ENCODE measurements around the gene HEATR5A. TPM values are rescaled to one million over a fixed set of nuclear protein-coding genes. Genes with fewer than 3 reads are reported as not detected.
"Not testable (repeated sequence)": the region's sequence is repeated elsewhere in the genome, so short reads cannot be mapped to it uniquely, and the experiment has no call there.

The HEATR5A gene
- total and polyA plus RNA-seq, 2 of the 13 experiments (the other 11 are each of a cell fraction or from before 2014, with no cell fraction given), result 36.4 to 105 TPM

- FAIRE-seq; intact Hi-C loops (cut with micrococcal nuclease; ENCODE audit: unreplicated experiment); H3K9me3 ChIP-seq (ENCODE audit: low read length); H2AFZ ChIP-seq (ENCODE audit: low read length); DNase-seq (ENCODE audit: low spot score); H3K79me2 ChIP-seq (ENCODE audit: insufficient read depth, low read length); H3K36me3 ChIP-seq (replicated peaks in 1 of 2; ENCODE audit: control insufficient read depth in 1 of 2, insufficient read depth in 2 of 2, low read length in 2 of 2); H4K20me1 ChIP-seq (ENCODE audit: insufficient read depth, low read length); BruUV-seq (replicated peaks); H3K27me3 ChIP-seq (ENCODE audit: control insufficient read depth in 1 of 2, insufficient read depth in 2 of 2, low read length in 2 of 2); H3K27ac ChIP-seq (ENCODE audit: extremely low read length, insufficient read depth, low read length); CTCF ChIA-PET (ENCODE audit: low intra/inter-chr PET ratio, low total read pairs); H3K9ac ChIP-seq (ENCODE audit: insufficient read depth, low read depth, low read length); ATAC-seq; H3K4me2 ChIP-seq (ENCODE audit: low read depth, low read length); H3K4me3 ChIP-seq (replicated peaks in 1 of 3; ENCODE audit: insufficient read depth in 1 of 3, low read depth in 2 of 3, low read length in 3 of 3); in situ Hi-C loops (cut with HindIII; ENCODE audit: extremely low pct_ligation_motif_present, low pct_unique_long_range_greater_than_20kb): not testable (repeated sequence)
- TF ChIP-seq RFX3 (CRISPR knock-in tag; IDR thresholded peaks at IDR 0.05), result peak; percentile 44; the same call in 1 of the 2 replicates
- TF ChIP-seq ZNF446 (CRISPR knock-in tag; IDR thresholded peaks at IDR 0.05), result peak; percentile 65; the same call in 1 of the 2 replicates
- TF ChIP-seq ZNF296 (CRISPR knock-in tag; conservative IDR thresholded peaks at IDR 0.05), result 0 out of 2 replicates have a peak, but pooled peaks have one; percentile 17
- 0 out of 2 replicates have a peak, but pooled peaks have one; percentile 22 for TF ChIP-seq ZNF569 (CRISPR knock-in tag; IDR thresholded peaks at IDR 0.05; ENCODE audit: borderline replicate concordance)
- 0 out of 2 replicates have a peak, but pooled peaks have one; percentile 29 for TF ChIP-seq ZNF709 (CRISPR knock-in tag; IDR thresholded peaks at IDR 0.05)
- peak; percentile 87 for TF ChIP-seq SRF (IDR thresholded peaks at IDR 0.05; ENCODE audit: low read depth, low read length)
- TF ChIP-seq REXO4 (CRISPR knock-in tag; IDR thresholded peaks at IDR 0.05; ENCODE audit: borderline replicate concordance), result peak; percentile 35; the same call in 1 of the 2 replicates
- POLR2A ChIA-PET, result interaction anchor here (1.5 to 2.5 kb wide), 4 partner anchors 9 to 35 kb away, joined by 4 to 8 read pairs (median 6); partner anchors contain the start of gene HECTD1
- WGBS (ENCODE audit: low lambda C conversion rate), result 82% methylated on average over 10 of the region's 10 CpGs
- H3K4me1 ChIP-seq (ENCODE audit: insufficient read depth, low read length), result peaks cover 29% of the 10 kb centered on the region
Observed at GRCh38 chr14:31242161-31242940, 178.0 kb downstream of the HEATR5A start.

Small RNAs within 50 kb of the gene (small RNA-seq; reads per million reads assigned to genes)
- gene RF00019 (ENCODE audit: insufficient read depth in 2 of 3, insufficient read length in 3 of 3, low read depth in 2 of 3, low replicate concordance in 1 of 3), result 0 reads per million in 3 experiments

Other genes starting within 250 kb of the HEATR5A start
- gene HECTD1, start 212.8 kb downstream of the HEATR5A start, total RNA-seq (2016; rRNA removed; fragmentation: Illumina TruSeq; extraction: Trizol), result 560 and 761 TPM in 2 replicates
- 251 and 312 TPM in 2 replicates for gene HECTD1, start 212.8 kb downstream of the HEATR5A start, polyA plus RNA-seq (2011; rRNA removed)
- gene DTD2, start 37.0 kb upstream of the HEATR5A start, total RNA-seq (2016; rRNA removed; fragmentation: Illumina TruSeq; extraction: Trizol), result 49.8 and 68.8 TPM in 2 replicates
- gene DTD2, start 37.0 kb upstream of the HEATR5A start, polyA plus RNA-seq (2011; rRNA removed), result 22.3 and 22.5 TPM in 2 replicates
- gene GPR33, start 67.5 kb upstream of the HEATR5A start, total RNA-seq (2016; rRNA removed; fragmentation: Illumina TruSeq; extraction: Trizol), result not detected in 2 replicates
- gene GPR33, start 67.5 kb upstream of the HEATR5A start, polyA plus RNA-seq (2011; rRNA removed), result not detected in 2 replicates
- gene NUBPL, start 140.9 kb upstream of the HEATR5A start, total RNA-seq (2016; rRNA removed; fragmentation: Illumina TruSeq; extraction: Trizol), result 44.1 and 67.1 TPM in 2 replicates
- 15.8 and 21.3 TPM in 2 replicates for gene NUBPL, start 140.9 kb upstream of the HEATR5A start, polyA plus RNA-seq (2011; rRNA removed)